Esophagus mucosa (tissue), 1 donor: Measurements from ENCODE around the gene ZNF385B. TPM values are rescaled to one million over a fixed set of nuclear protein-coding genes. Genes with fewer than 3 reads are reported as not detected.

Experiments used
- ATAC-seq: fragments of 200-7000 bp; cut with Tn5 transposase; one replicate; pipeline ENCODE4 v1.9.1; 2020
- total RNA-seq: library from RNA; stranded (reverse); gene quantifications from one replicate; pipeline ENCODE4 v1.2.4, GENCODE V29; 2023
- donor health status: DM: yes; HTN: yes; CAD: no.

Gene ZNF385B
- total RNA-seq, 1 donor from 2014 or later, result 0.32 TPM

GRCh38 chr2:179622112-179622511 lies 239.3 kb downstream of the ZNF385B start:
- ATAC-seq, result no peak

GRCh38 chr2:179619947-179620467 lies 241.4 kb downstream of the ZNF385B start:
- ATAC-seq, result no peak

GRCh38 chr2:179614121-179614520 lies 247.3 kb downstream of the ZNF385B start:
- ATAC-seq, result no peak

GRCh38 chr2:179613701-179614100 lies 247.7 kb downstream of the ZNF385B start:
- no peak for ATAC-seq

- no peak for ATAC-seq
These were observed 248.1 kb downstream of the ZNF385B start for GRCh38 chr2:179613299-179613651.

- no peak for ATAC-seq
These were observed 248.7 kb downstream of the ZNF385B start for GRCh38 chr2:179612591-179613298.

GRCh38 chr2:179612108-179612507 lies 249.3 kb downstream of the ZNF385B start:
- no peak for ATAC-seq

- no peak for ATAC-seq
These were observed 255.3 kb downstream of the ZNF385B start for GRCh38 chr2:179606141-179606540.

- no peak for ATAC-seq
These were observed 256.1 kb downstream of the ZNF385B start for GRCh38 chr2:179605341-179605740.

- no peak for ATAC-seq
These were observed 256.8 kb downstream of the ZNF385B start for GRCh38 chr2:179604598-179604997.

- ATAC-seq, result no peak
These were observed 259.0 kb downstream of the ZNF385B start for GRCh38 chr2:179602452-179602851.

GRCh38 chr2:179596018-179596417 lies 265.4 kb downstream of the ZNF385B start:
- peak; percentile 94 for ATAC-seq

- ATAC-seq, result no peak
These were observed 266.1 kb downstream of the ZNF385B start for GRCh38 chr2:179595284-179595683.

GRCh38 chr2:179594268-179595112 lies 266.9 kb downstream of the ZNF385B start:
- ATAC-seq, result no peak

- ATAC-seq, result no peak
These were observed 268.1 kb downstream of the ZNF385B start for GRCh38 chr2:179593323-179593722.

- no peak for ATAC-seq
These were observed 269.1 kb downstream of the ZNF385B start for GRCh38 chr2:179592167-179592936.

GRCh38 chr2:179591690-179592089 lies 269.7 kb downstream of the ZNF385B start:
- ATAC-seq, result no peak

GRCh38 chr2:179588486-179589145 lies 272.8 kb downstream of the ZNF385B start:
- ATAC-seq, result no peak

GRCh38 chr2:179584760-179585159 lies 276.7 kb downstream of the ZNF385B start:
- no peak for ATAC-seq

- ATAC-seq, result no peak
These were observed 279.8 kb downstream of the ZNF385B start for GRCh38 chr2:179581605-179582004.

- ATAC-seq, result no peak
These were observed 280.9 kb downstream of the ZNF385B start for GRCh38 chr2:179580378-179581146.

GRCh38 chr2:179579800-179580199 lies 281.6 kb downstream of the ZNF385B start:
- ATAC-seq, result no peak
